ENCODE results near the gene CLEC11A.
"Not testable (repeated sequence)": the region's sequence is repeated elsewhere in the genome, so short reads cannot be mapped to it uniquely, and the experiment has no call there.

Gene CLEC11A

DNA sequence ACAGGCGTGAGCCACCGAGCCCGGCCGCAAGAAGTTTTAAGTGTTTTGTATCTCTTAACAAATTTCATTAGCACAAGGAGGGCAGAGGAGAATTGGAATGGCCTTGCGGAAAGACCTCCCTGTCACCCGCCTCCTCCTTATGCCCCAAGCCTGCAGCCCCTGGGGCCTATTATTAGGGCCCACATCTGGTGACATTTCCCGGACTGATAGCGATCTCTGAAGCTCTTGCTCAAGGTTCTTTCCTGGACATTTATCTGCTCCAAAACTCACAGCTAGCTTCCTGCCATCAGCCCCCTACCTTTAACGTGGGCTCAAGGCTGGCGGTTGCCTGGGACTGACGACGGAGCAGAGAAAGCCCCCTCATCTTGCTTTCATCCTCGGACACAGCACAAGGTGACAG, 40.4 kb downstream of the CLEC11A start:
- FAIRE-seq, result not testable (repeated sequence)

DNA sequence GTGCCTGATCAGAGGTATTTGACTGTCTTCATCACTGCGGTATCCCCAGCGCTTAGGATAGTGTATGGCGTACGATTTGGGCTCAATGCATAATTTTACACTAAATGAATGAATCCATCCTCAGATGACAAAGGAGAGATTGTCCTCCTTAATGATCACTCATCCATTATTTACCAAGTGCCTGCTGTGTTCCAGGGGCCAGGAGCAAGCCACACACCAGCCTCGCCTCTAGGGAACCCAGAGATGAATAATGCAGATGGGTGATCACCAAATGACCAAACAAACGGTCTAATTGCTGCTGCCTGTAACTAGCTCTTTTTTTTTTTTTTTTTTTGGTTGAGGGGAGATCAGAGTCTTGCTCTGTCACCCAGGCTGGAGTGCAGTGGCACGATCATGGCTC, 41.2 kb downstream of the CLEC11A start:
- FAIRE-seq, result no peak

DNA sequence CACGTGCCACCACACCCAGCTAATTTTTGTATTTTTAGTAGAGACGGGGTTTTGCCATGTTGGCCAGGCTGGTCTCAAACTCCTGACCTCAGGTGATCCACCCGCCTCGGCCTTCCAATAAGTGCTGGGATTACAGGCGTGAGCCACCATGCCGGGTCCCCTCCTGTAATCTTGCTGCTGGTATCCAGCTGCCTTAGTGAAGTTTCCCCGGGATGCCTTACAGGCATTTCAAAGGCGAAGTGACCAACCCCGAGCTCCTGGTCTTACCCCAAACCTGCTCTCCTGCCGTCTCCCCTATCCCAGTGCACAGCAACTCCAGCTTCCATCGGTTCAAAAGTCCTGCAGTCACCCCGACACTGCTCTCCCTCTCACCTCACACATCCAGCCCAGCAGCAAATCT, 43.6 kb downstream of the CLEC11A start:
- FAIRE-seq, result not testable (repeated sequence)

DNA sequence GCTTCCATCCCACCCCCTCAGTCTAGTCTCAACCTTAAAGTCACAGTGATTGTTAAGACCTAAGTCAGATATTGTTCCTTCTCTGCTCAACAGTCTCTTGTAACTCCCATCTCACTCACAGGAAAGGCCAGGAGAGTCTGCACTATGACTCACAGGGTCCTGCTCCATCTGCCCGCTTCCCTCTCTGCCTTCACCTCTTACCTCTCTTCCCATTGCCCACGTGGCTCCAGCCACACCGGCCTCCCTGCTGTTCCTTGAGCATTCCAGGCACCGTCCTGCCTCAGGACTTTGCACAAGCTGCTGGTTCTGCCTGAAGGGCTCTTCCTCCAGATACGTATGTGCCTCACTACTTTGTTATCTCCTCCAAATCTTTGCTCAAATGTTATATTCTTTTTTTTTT, 44.1 kb downstream of the CLEC11A start:
- not testable (repeated sequence) for FAIRE-seq

DNA sequence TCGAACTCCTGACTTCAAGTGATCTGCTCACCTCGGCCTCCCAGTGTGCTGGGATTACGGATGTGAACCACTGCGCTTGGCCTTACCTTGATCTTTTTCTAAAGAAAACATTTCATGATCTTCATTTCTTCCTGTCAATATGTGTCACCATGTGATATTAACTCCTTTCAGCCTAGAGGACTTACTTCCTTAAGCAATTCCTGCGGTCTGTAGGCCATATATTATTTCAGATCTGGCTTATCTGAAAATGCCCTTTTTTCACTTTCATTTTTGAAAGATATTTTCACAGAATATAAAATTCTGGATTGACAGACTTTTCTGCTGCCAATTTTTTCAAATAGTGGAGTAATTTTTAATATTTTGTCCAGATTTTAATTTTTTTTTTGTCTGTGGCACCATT, 45.1 kb downstream of the CLEC11A start:
- FAIRE-seq, result no peak

DNA sequence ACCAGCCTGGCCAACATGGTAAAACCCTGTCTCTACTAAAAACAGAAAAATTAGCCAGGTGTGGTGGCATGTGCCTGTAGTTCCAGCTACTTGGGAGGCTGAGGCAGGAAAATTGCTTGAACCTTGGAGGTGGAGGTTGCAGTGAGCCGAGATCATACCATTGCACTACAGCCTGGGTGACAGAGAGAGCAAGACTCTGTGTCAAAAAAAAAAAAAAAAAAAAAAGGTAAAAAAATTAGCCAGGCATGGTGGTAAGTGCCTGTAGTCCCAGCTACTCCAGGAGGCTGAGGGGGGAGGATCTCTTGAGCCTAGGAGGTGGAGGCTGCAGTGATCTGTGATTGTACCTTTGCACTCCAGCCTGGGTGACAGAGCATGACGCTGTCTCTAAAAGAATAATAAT, 47.0 kb downstream of the CLEC11A start, which contains the start of gene GPR32:
GPR32 (plus strand) TSS at position 301 of the 400 bp plus-strand sequence. CDS start 137 bp downstream, outside the sequence.
- not testable (repeated sequence) for FAIRE-seq

DNA sequence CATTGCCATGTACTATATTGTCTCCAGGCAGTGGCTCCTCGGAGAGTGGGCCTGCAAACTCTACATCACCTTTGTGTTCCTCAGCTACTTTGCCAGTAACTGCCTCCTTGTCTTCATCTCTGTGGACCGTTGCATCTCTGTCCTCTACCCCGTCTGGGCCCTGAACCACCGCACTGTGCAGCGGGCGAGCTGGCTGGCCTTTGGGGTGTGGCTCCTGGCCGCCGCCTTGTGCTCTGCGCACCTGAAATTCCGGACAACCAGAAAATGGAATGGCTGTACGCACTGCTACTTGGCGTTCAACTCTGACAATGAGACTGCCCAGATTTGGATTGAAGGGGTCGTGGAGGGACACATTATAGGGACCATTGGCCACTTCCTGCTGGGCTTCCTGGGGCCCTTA, 47.7 kb downstream of the CLEC11A start:
- no peak for FAIRE-seq

DNA sequence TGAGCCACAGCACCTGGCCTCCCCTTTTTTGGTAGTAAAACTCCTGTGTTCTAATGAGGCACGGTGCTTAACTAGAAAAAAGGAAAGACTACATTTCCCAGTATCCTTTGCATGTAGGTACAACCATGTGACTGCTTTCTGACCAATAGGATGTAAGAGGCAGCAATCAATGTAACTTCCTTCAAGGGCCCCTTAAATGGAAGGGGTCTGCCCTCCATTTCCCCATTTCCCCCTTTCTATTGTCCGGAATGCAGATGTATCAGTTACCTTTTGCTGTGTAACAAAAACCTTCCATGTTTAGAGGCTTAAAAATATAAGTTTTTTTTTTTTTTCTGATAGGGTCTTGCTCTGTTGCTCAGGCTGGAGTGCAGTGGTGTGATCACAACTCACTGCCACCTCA, 49.3 kb downstream of the CLEC11A start:
- no peak for FAIRE-seq

DNA sequence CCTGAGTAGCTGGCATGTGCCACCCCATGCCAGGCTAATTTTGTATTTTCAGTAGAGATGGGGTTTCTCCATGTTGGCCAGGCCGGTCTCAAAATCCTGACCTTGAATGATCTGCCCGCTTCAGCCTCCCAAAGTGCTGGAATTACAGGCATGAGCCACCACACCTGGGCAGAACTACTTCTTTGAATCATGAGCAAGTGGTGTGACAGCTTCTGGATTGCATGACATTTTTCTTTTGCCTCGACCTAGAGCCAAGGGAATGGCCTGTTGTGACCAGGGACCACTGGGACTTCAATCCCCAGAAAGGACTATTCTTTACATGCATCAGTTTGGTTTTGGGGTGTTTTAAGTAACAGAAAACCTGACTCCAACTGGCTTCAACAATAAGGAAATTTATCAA, 49.7 kb downstream of the CLEC11A start:
- FAIRE-seq, result not testable (repeated sequence)

DNA sequence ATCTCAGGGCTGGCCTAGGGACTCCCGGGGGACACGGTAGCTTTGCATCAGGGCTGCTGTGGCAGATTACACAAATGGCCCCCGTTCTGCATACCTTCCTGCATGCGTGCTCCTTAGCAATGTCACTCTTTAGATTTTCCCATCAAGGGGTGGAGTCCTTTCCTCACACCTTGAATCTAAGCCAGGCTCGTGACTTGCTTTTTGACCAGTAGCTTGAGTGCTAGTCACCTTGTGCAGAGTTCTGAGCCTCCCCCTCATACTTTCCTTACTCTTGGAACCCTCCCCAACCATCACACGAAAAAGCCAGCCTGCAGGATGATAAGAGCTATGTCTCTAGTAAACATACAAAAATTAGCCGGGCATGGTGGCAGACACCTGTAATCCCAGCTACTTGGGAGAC, 50.3 kb downstream of the CLEC11A start:
- FAIRE-seq, result not testable (repeated sequence)

Data from islet of Langerhans (tissue), 1 donor.